OCI-LY3 (cell line): ENCODE measurements around the gene CHD1.

Experiments used
- EZH2phosphoT487 ChIP-seq: fragments of 200-600 bp; shearing (Covaris generic); IDR thresholded peaks from 2 replicates; pipeline ENCODE4 v1.6.1; 2018; ENCODE audit warnings: antibody characterized with exemption, mixed run types, low read depth
- TF ChIP-seq, protein P1 (sequence below): fragments of 200-600, 300-600 bp; sonication (generic); IDR thresholded peaks from 2 replicates; pipeline ENCODE4 v1.5.1; 2014; ENCODE audit warnings: antibody characterized with exemption, low read length, low read depth

DNA sequence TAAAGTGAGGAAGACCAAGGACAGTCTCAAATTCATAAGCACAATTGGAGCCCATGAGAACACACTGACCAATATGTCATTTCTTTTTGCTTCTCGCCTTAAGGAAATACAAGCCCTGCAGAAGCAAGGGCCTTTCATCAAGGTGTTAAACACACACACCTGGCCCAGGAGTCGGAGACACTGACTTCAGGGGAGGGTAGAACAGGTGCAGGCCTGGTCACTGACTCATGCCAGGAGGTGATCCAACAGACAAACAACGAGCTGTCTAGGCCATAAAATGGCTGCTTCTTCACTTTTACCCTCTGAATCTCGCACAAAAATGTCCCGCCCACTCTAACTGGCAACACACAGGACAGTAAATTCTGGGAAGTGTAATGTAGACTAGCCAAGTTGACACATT is 92.6 kb downstream of the CHD1 start:
- TF ChIP-seq, protein P1, sequence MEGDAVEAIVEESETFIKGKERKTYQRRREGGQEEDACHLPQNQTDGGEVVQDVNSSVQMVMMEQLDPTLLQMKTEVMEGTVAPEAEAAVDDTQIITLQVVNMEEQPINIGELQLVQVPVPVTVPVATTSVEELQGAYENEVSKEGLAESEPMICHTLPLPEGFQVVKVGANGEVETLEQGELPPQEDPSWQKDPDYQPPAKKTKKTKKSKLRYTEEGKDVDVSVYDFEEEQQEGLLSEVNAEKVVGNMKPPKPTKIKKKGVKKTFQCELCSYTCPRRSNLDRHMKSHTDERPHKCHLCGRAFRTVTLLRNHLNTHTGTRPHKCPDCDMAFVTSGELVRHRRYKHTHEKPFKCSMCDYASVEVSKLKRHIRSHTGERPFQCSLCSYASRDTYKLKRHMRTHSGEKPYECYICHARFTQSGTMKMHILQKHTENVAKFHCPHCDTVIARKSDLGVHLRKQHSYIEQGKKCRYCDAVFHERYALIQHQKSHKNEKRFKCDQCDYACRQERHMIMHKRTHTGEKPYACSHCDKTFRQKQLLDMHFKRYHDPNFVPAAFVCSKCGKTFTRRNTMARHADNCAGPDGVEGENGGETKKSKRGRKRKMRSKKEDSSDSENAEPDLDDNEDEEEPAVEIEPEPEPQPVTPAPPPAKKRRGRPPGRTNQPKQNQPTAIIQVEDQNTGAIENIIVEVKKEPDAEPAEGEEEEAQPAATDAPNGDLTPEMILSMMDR, result no peak
- TF ChIP-seq EZH2phosphoT487, result no peak
